Upper lobe of left lung (tissue), 4 donors: ENCODE data around the gene KRT39.

Source experiments
- CTCF ChIP-seq, 6 experiments: fragments of 450-650 bp in 4 of 6; fragments of 200-600 bp in 2 of 6; sonication (generic) in 2 of 6; IDR thresholded peaks; one replicate each; pipeline ENCODE4 v1.5.1; 2016 to 2019; ENCODE audit warnings: antibody characterized with exemption in 6 of 6
- EP300 ChIP-seq, 4 donors: sonication (generic); formaldehyde crosslinking; IDR thresholded peaks; one replicate each; pipeline ENCODE4 v1.5.1; 2017; ENCODE audit warnings: antibody characterized with exemption in 4 of 4, control low read depth in 2 of 4
- POLR2A ChIP-seq, 4 donors: fragments of 450-650 bp; IDR thresholded peaks; one replicate each; pipeline ENCODE4 v1.5.1; 2016 to 2017; ENCODE audit warnings: antibody characterized with exemption in 4 of 4, mild to moderate bottlenecking in 2 of 4
- POLR2AphosphoS5 ChIP-seq, 2 donors: sonication (generic); formaldehyde crosslinking; IDR thresholded peaks; one replicate each; pipeline ENCODE4 v1.5.1; 2017; ENCODE audit warnings: antibody characterized with exemption in 2 of 2

- TF ChIP-seq CTCF (IDR thresholded peaks at IDR 0.05) (no peak), POLR2A (IDR thresholded peaks at IDR 0.05) (no peak), EP300 (IDR thresholded peaks at IDR 0.05) (no peak), POLR2AphosphoS5 (IDR thresholded peaks at IDR 0.05) (no peak)
Observed at GRCh38 chr17:41008811-41009210, 42.1 kb upstream of the KRT39 start, which contains the start of gene KRTAP3-1.
